Measurements from ENCODE around the gene CNOT4. TPM values are rescaled to one million over a fixed set of nuclear protein-coding genes. Genes with fewer than 3 reads are reported as not detected.

Gene CNOT4
- total RNA-seq, 3 donors from 2014 or later (not counting 1 experiment from before 2014, with no cell fraction given) = 40.6 to 47.1 (median 40.7) TPM

DNA sequence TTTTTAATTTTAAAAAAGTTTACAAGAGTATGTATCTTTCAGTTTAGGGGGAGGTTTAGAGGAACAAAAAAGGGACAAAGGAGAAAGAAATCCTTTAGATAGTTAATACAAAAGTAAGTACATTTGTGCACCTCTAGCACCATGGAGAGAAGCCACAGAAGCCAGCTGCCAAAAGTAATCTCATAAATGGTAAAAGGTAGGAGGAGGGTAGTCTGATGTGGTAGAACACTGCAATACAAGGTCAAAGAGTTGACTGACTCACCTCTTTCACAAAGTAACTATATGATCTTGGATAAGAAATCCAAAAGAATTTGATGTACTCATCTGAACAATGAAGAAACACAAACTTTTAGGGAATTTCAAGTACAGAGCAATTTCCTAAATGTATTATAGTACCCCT, 68.1 kb downstream of the CNOT4 start:
- Histone ChIP-seq H3K27ac (ENCODE audit: low read length) (no peak overlapping the region), H3K4me1 (ENCODE audit: control insufficient read depth, insufficient read depth, low read length) (peaks cover 4% of the 10 kb centered on the region), H3K9me3 (ENCODE audit: control insufficient read depth, insufficient read depth, low read length) (no peaks in the 10 kb centered on the region), H3K4me3 (ENCODE audit: low read length) (no peak overlapping the region), H3K36me3 (ENCODE audit: control insufficient read depth, insufficient read depth, low read length) (peaks cover 10% of the 10 kb centered on the region), H3K27me3 (ENCODE audit: control insufficient read depth, insufficient read depth, low read length) (no peaks in the 10 kb centered on the region)
- Mint-ChIP-seq H3K4me3 (no peak overlapping the region), H3K27ac (no peak overlapping the region), H3K27me3 (ENCODE audit: low read depth in 2 of 2) (no peaks in the 10 kb centered on the region), H3K4me1 (peaks cover 22 to 29% of the 10 kb centered on the region in 2 donors), H3K36me3 (no peaks in the 10 kb centered on the region), H3K9me3 (no peaks in the 10 kb centered on the region)
- intact Hi-C loops (cut with micrococcal nuclease) = no loop called here
- ATAC-seq (no peak), DNase-seq (no peak)
- TF ChIP-seq, protein P1, sequence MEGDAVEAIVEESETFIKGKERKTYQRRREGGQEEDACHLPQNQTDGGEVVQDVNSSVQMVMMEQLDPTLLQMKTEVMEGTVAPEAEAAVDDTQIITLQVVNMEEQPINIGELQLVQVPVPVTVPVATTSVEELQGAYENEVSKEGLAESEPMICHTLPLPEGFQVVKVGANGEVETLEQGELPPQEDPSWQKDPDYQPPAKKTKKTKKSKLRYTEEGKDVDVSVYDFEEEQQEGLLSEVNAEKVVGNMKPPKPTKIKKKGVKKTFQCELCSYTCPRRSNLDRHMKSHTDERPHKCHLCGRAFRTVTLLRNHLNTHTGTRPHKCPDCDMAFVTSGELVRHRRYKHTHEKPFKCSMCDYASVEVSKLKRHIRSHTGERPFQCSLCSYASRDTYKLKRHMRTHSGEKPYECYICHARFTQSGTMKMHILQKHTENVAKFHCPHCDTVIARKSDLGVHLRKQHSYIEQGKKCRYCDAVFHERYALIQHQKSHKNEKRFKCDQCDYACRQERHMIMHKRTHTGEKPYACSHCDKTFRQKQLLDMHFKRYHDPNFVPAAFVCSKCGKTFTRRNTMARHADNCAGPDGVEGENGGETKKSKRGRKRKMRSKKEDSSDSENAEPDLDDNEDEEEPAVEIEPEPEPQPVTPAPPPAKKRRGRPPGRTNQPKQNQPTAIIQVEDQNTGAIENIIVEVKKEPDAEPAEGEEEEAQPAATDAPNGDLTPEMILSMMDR (IDR thresholded peaks at IDR 0.05) = no peak

DNA sequence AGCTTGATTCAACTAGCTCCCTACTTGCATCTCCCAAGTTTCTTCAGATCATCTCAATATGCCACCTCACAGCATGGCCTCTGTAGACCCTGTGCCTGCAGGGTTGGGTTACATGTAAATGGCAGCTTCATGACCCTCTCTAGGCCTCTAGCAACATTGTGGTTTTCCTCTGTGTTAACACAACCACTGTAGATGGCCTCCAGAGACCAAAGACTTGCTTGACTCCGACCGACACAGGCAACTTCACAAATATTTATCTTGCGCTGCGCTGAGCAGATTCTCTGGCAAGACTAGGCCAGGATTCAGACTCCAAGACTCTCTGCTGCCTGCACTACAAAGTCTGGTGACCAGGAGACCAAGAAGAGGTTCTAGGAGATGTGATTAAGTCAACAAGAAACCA, 75.9 kb downstream of the CNOT4 start:
- H3K9me3 ChIP-seq (ENCODE audit: control insufficient read depth, insufficient read depth, low read length) = no peaks in the 10 kb centered on the region
- Mint-ChIP-seq H3K4me1 (peaks cover 48 to 59% of the 10 kb centered on the region in 2 donors), H3K27me3 (ENCODE audit: low read depth in 2 of 2) (no peaks in the 10 kb centered on the region), H3K27ac (peak overlapping the region; percentile 58 to 65), H3K9me3 (peaks cover 4 to 5% of the 10 kb centered on the region in 2 donors), H3K36me3 (peaks cover 14% of the 10 kb centered on the region), H3K4me3 (no peak overlapping the region)
- DNase-seq = no peak
- TF ChIP-seq, protein P1 (IDR thresholded peaks at IDR 0.05) = no peak
- no peak overlapping the region for H3K4me3 ChIP-seq (ENCODE audit: low read length)
- peaks cover 16% of the 10 kb centered on the region for H3K36me3 ChIP-seq (ENCODE audit: control insufficient read depth, insufficient read depth, low read length)
- intact Hi-C loops (cut with micrococcal nuclease) = no loop called here
- no peak overlapping the region for H3K27ac ChIP-seq (ENCODE audit: low read length)
- H3K27me3 ChIP-seq (ENCODE audit: control insufficient read depth, insufficient read depth, low read length) = no peaks in the 10 kb centered on the region
- peaks cover 5% of the 10 kb centered on the region for H3K4me1 ChIP-seq (ENCODE audit: control insufficient read depth, insufficient read depth, low read length)
- peak in 1 of 3 donors; percentile 64 for ATAC-seq
- 52% methylated on average over 4 of the region's 4 CpGs for WGBS (ENCODE audit: insufficient coverage)

DNA sequence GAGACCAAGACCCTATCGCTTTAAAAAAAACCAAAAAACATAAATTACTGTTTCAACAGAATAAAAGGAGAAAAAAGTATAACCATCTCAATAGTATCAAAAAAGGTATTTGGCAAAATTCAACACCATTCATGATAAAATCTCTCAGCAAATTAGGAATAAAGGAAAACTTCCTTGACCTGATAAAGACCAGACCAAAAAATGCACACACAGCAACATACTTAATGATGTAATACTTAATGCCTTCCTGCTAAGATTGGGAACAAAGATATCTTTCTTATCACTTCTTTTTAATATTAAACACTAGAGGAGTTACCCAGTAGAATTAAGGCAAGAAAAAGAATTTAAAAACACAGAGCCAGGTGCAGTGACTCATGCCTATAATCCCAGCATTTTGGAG, 79.3 kb downstream of the CNOT4 start:
- H3K27ac ChIP-seq (ENCODE audit: low read length) = no peak overlapping the region
- H3K27ac Mint-ChIP-seq = peak overlapping the region in 1 of 2 donors; percentile 16

DNA sequence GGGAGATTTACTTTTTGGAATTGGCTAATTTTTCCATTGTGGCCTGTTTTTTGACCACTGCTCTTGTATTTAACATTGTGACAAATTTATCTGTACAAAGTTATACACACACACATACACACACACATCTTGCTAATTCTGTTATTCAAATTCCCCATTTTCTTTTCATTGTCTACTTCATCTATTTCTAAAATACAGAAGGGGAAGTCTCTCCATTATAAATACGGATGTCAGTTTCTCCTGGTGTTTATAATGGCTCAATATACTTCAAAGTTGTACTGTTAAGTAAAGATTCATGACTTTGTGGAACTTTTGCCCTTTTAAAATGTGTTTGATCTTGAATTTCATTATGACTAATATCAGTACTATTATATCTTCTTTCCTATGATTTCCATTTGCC, 81.0 kb downstream of the CNOT4 start:
- H3K4me3 Mint-ChIP-seq = no peak overlapping the region
- TF ChIP-seq, protein P1 (IDR thresholded peaks at IDR 0.05) = no peak
- no peak overlapping the region for H3K4me3 ChIP-seq (ENCODE audit: low read length)
- H3K27ac ChIP-seq (ENCODE audit: low read length) = no peak overlapping the region
- peaks cover 1% of the 10 kb centered on the region for H3K36me3 ChIP-seq (ENCODE audit: control insufficient read depth, insufficient read depth, low read length)
- intact Hi-C loops (cut with micrococcal nuclease) = no loop called here
- no peaks in the 10 kb centered on the region for H3K27me3 ChIP-seq (ENCODE audit: control insufficient read depth, insufficient read depth, low read length)
- ATAC-seq (no peak), DNase-seq (no peak)
- no peaks in the 10 kb centered on the region for H3K36me3 Mint-ChIP-seq
- no peaks in the 10 kb centered on the region for H3K9me3 ChIP-seq (ENCODE audit: control insufficient read depth, insufficient read depth, low read length)
- H3K4me1 Mint-ChIP-seq = peaks cover 42 to 62% of the 10 kb centered on the region in 2 donors
- H3K27me3 Mint-ChIP-seq (ENCODE audit: low read depth in 2 of 2) = no peaks in the 10 kb centered on the region
- H3K9me3 Mint-ChIP-seq = no peaks in the 10 kb centered on the region
- peaks cover under 1% of the 10 kb centered on the region for H3K4me1 ChIP-seq (ENCODE audit: control insufficient read depth, insufficient read depth, low read length)
- peak overlapping the region; percentile 1 to 23 for H3K27ac Mint-ChIP-seq
- no CpG with 5 or more reads among the region's 1 CpG for WGBS (ENCODE audit: insufficient coverage)

More for the DNA sequence above, 79.3 kb downstream of the CNOT4 start:
- no CpG with 5 or more reads among the region's 1 CpG for WGBS (ENCODE audit: insufficient coverage)
- H3K27me3 Mint-ChIP-seq (ENCODE audit: low read depth in 2 of 2) = no peaks in the 10 kb centered on the region
- H3K27me3 ChIP-seq (ENCODE audit: control insufficient read depth, insufficient read depth, low read length) = no peaks in the 10 kb centered on the region
- H3K4me1 ChIP-seq (ENCODE audit: control insufficient read depth, insufficient read depth, low read length) = peaks cover 5% of the 10 kb centered on the region
- intact Hi-C loops (cut with micrococcal nuclease) = no loop called here
- TF ChIP-seq, protein P1 (IDR thresholded peaks at IDR 0.05) = no peak
- no peak overlapping the region for H3K4me3 Mint-ChIP-seq
- peaks cover 51 to 66% of the 10 kb centered on the region in 2 donors for H3K4me1 Mint-ChIP-seq
- H3K9me3 ChIP-seq (ENCODE audit: control insufficient read depth, insufficient read depth, low read length) = no peaks in the 10 kb centered on the region
- no peak overlapping the region for H3K4me3 ChIP-seq (ENCODE audit: low read length)
- H3K9me3 Mint-ChIP-seq = peaks cover 4 to 5% of the 10 kb centered on the region in 2 donors
- peaks cover 8% of the 10 kb centered on the region for H3K36me3 Mint-ChIP-seq
- ATAC-seq (no peak), DNase-seq (no peak)
- peaks cover 7% of the 10 kb centered on the region for H3K36me3 ChIP-seq (ENCODE audit: control insufficient read depth, insufficient read depth, low read length)
